ENCODE data around the gene THADA.

The THADA gene

DNA sequence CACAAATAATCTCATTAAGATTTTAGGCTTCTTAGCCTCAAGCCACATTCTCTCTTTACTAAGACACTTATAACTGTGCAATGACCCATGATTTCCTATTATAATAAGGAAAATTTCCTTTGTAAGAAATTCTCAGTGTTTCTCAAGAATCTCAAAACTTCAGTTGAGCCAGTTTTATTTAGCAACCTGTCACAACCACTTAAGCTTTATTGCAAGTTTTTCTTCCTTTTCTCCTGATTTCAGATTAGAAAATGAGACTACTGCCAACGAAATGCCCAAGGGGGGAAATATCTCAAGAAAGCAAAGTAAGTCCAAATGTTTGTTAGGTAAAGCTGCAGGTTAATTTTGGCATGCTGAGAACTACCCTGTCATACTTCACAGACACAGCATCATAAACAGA is 178.5 kb downstream of the THADA start:
- Histone ChIP-seq H3K4me3 (ENCODE audit: low read length) (no peak overlapping the region), H3K9me3 (ENCODE audit: control insufficient read depth, low read length) (no peaks in the 10 kb centered on the region), H3K9ac (ENCODE audit: low read length) (peak overlapping the region; percentile 51), H3K36me3 (ENCODE audit: control insufficient read depth, insufficient read depth, low read length, severe bottlenecking) (peaks cover 4% of the 10 kb centered on the region), H3K27me3 (replicated peaks; ENCODE audit: control insufficient read depth, insufficient read depth, low read length) (no peaks in the 10 kb centered on the region), H3K4me1 (ENCODE audit: control insufficient read depth, insufficient read depth, low read length) (peaks cover 32% of the 10 kb centered on the region)
- peak; percentile 88 for DNase-seq (ENCODE audit: low read depth)

DNA sequence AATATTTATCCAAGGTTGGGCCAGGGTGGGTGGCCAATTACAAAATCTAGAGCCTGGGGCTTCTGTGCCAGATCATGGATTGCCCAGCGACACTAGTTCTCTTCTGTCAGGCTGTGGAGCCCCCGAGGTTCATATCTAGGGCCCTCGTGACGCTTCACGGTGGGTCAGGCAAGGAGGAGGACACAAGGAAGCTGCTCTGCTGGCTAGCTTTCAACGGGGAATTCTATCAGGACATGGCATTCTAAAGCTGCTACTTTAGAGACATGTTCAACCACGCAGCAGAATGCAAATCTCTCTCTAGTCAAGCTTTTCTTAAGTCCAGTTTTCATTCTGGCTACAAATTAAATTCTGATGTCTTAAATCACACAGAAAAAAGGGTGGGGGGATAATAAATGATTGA is 180.2 kb downstream of the THADA start:
- peaks cover 38% of the 10 kb centered on the region for H3K4me1 ChIP-seq (ENCODE audit: control insufficient read depth, insufficient read depth, low read length)
- peaks cover 4% of the 10 kb centered on the region for H3K36me3 ChIP-seq (ENCODE audit: control insufficient read depth, insufficient read depth, low read length, severe bottlenecking)
- no peak overlapping the region for H3K9ac ChIP-seq (ENCODE audit: low read length)
- no peaks in the 10 kb centered on the region for H3K9me3 ChIP-seq (ENCODE audit: control insufficient read depth, low read length)
- DNase-seq (ENCODE audit: low read depth), result no peak
- no peak overlapping the region for H3K4me3 ChIP-seq (ENCODE audit: low read length)
- H3K27me3 ChIP-seq (replicated peaks; ENCODE audit: control insufficient read depth, insufficient read depth, low read length), result no peaks in the 10 kb centered on the region

DNA sequence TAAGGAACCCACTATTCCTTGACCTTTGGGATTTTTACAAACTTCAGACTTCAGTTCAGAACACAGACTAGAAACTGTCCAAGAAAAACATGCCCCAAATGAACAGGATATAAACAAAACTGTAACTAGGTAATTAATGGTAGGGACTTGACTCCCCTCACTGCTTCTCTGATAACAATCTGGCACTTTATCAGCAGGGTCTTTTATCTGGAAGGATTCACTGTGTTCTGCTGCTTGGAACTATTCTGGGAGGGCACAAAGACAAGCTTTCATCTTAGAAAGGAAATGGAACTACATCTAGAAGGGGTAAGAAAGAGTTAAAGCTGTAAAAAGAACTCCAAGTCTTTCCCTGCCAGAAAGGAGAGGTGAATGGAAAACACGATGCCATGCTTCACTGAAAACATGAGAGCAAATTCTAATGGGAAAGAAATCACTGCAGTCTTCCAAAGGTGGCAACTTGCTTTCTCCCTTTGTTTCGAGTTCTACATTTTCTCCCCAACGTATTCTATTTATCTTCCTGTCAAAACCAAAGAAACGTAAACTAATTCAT is 181.2 kb downstream of the THADA start:
- DNase-seq (ENCODE audit: low read depth), result no peak
- H3K36me3 ChIP-seq (ENCODE audit: control insufficient read depth, insufficient read depth, low read length, severe bottlenecking), result peaks cover 4% of the 10 kb centered on the region
- H3K9ac ChIP-seq (ENCODE audit: low read length), result no peak overlapping the region
- peaks cover 30% of the 10 kb centered on the region for H3K4me1 ChIP-seq (ENCODE audit: control insufficient read depth, insufficient read depth, low read length)
- H3K9me3 ChIP-seq (ENCODE audit: control insufficient read depth, low read length), result no peaks in the 10 kb centered on the region
- no peaks in the 10 kb centered on the region for H3K27me3 ChIP-seq (replicated peaks; ENCODE audit: control insufficient read depth, insufficient read depth, low read length)
- H3K4me3 ChIP-seq (ENCODE audit: low read length), result no peak overlapping the region

- Histone ChIP-seq H3K36me3 (ENCODE audit: control insufficient read depth, insufficient read depth, low read length, severe bottlenecking) (peaks cover 4% of the 10 kb centered on the region), H3K4me3 (ENCODE audit: low read length) (no peak overlapping the region), H3K9me3 (ENCODE audit: control insufficient read depth, low read length) (no peaks in the 10 kb centered on the region), H3K27me3 (replicated peaks; ENCODE audit: control insufficient read depth, insufficient read depth, low read length) (no peaks in the 10 kb centered on the region), H3K9ac (ENCODE audit: low read length) (no peak overlapping the region), H3K4me1 (ENCODE audit: control insufficient read depth, insufficient read depth, low read length) (peaks cover 30% of the 10 kb centered on the region)
- no peak for DNase-seq (ENCODE audit: low read depth)
Observed at GRCh38 chr2:43414033-43414432, 181.8 kb downstream of the THADA start.

- Histone ChIP-seq H3K9me3 (ENCODE audit: control insufficient read depth, low read length) (no peaks in the 10 kb centered on the region), H3K4me3 (ENCODE audit: low read length) (no peak overlapping the region), H3K27me3 (replicated peaks; ENCODE audit: control insufficient read depth, insufficient read depth, low read length) (no peaks in the 10 kb centered on the region), H3K4me1 (ENCODE audit: control insufficient read depth, insufficient read depth, low read length) (peaks cover 29% of the 10 kb centered on the region), H3K36me3 (ENCODE audit: control insufficient read depth, insufficient read depth, low read length, severe bottlenecking) (peaks cover 4% of the 10 kb centered on the region), H3K9ac (ENCODE audit: low read length) (no peak overlapping the region)
- no peak for DNase-seq (ENCODE audit: low read depth)
Observed at GRCh38 chr2:43412114-43412753, 183.6 kb downstream of the THADA start.

DNA sequence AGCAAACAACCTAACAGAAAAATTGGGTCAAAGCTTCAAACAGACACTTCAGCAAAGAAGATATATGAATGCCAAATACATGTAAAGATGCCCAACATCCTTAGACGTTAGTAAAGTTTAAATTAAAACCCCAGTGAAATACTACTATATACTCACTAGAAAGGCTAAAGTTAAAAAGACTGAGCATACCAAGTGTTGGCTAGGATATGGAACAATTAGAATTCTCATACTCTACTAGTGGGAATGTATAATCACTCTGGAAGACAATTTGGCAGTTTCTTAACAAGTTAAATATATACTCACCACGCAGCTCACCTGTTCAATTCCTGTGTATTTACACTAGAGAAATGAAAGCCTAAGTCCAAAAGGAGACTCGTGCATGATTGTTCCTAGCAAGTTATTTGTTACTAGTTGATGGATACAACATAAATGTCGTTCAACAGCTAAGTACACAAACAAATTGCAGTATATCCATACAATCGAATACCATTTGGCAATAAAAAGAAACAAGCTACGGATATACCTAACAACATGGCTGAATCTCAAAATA is 185.7 kb downstream of the THADA start:
- no peak for DNase-seq (ENCODE audit: low read depth)
- H3K4me3 ChIP-seq (ENCODE audit: low read length), result no peak overlapping the region
- H3K27me3 ChIP-seq (replicated peaks; ENCODE audit: control insufficient read depth, insufficient read depth, low read length), result no peaks in the 10 kb centered on the region
- H3K4me1 ChIP-seq (ENCODE audit: control insufficient read depth, insufficient read depth, low read length), result peaks cover 17% of the 10 kb centered on the region
- H3K9me3 ChIP-seq (ENCODE audit: control insufficient read depth, low read length), result no peaks in the 10 kb centered on the region
- H3K9ac ChIP-seq (ENCODE audit: low read length), result no peak overlapping the region
- peaks cover 4% of the 10 kb centered on the region for H3K36me3 ChIP-seq (ENCODE audit: control insufficient read depth, insufficient read depth, low read length, severe bottlenecking)

DNA sequence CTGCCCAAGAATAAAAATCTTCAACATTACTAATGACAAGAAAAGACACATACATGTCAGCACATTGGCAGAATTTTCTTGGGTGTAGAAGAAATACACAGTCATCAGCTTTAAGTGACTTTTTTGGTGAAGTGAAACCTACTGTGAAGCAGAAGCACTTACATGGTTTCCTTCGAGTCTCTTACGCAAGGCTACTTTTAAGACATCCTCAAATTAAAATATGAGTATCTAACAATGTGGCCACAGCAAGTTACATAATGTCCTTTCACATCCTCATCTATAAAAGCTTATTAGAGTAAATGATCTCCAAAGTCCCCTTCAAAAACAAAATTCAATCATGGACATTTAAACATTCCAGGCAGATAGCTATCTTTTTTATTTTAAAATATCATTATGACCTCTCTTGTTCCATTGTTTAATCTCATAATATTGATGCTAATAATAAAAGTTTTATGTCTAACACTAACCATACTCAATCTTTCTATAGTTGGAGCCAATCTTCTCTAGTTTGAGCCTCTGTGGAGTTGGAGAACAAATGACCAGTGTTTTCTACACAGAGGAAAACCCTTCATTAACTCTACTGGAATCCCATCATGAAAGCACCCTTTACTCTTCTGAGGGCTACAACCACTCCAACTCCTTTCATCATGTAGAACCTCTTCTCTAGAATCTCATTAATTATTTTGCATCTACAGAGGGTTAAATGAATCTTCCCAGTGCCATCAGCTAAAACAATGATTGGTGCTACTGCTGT is 187.3 kb downstream of the THADA start:
- H3K4me1 ChIP-seq (ENCODE audit: control insufficient read depth, insufficient read depth, low read length), result peaks cover 17% of the 10 kb centered on the region
- H3K9me3 ChIP-seq (ENCODE audit: control insufficient read depth, low read length), result no peaks in the 10 kb centered on the region
- no peak for DNase-seq (ENCODE audit: low read depth)
- H3K4me3 ChIP-seq (ENCODE audit: low read length), result no peak overlapping the region
- H3K27me3 ChIP-seq (replicated peaks; ENCODE audit: control insufficient read depth, insufficient read depth, low read length), result no peaks in the 10 kb centered on the region
- H3K9ac ChIP-seq (ENCODE audit: low read length), result no peak overlapping the region
- peaks cover 2% of the 10 kb centered on the region for H3K36me3 ChIP-seq (ENCODE audit: control insufficient read depth, insufficient read depth, low read length, severe bottlenecking)

- Histone ChIP-seq H3K9me3 (ENCODE audit: control insufficient read depth, low read length) (no peaks in the 10 kb centered on the region), H3K9ac (ENCODE audit: low read length) (no peak overlapping the region), H3K36me3 (ENCODE audit: control insufficient read depth, insufficient read depth, low read length, severe bottlenecking) (no peaks in the 10 kb centered on the region), H3K4me1 (ENCODE audit: control insufficient read depth, insufficient read depth, low read length) (peaks cover 17% of the 10 kb centered on the region), H3K4me3 (ENCODE audit: low read length) (no peak overlapping the region), H3K27me3 (replicated peaks; ENCODE audit: control insufficient read depth, insufficient read depth, low read length) (no peaks in the 10 kb centered on the region)
- DNase-seq (ENCODE audit: low read depth), result no peak
Observed at GRCh38 chr2:43407935-43408334, 187.9 kb downstream of the THADA start.

DNA sequence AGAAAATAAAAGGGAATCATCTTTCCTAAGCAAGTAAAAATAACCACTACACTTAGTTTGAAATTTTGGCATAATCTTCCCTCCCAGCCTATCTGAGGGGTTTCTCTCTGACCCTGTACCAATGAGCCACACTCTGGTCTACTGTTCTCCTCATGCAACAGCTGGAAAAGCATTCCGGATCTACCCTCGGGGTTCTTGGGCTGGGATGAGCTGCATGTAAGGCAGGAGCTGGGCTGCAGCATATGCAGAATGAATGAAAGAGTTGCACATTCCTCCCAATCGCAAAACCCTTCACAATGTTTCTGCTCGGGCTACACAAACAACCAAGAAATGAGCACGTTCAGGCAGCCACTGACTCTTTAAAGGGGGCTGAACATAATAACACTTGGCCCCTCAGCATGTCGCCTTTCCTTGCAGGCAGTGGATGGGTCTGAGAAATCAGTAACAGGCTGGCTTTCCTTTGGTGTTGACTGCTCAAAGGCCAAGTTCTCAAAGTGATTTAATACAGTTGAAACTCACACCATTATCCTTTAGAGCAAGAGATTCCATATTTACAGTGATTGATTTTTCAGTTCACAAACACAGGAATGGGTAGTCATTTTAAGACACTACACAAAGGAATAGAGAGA is 189.1 kb downstream of the THADA start:
- Histone ChIP-seq H3K27me3 (replicated peaks; ENCODE audit: control insufficient read depth, insufficient read depth, low read length) (no peaks in the 10 kb centered on the region), H3K36me3 (ENCODE audit: control insufficient read depth, insufficient read depth, low read length, severe bottlenecking) (no peaks in the 10 kb centered on the region), H3K4me3 (ENCODE audit: low read length) (no peak overlapping the region), H3K9ac (ENCODE audit: low read length) (no peak overlapping the region), H3K9me3 (ENCODE audit: control insufficient read depth, low read length) (no peaks in the 10 kb centered on the region), H3K4me1 (ENCODE audit: control insufficient read depth, insufficient read depth, low read length) (peaks cover 10% of the 10 kb centered on the region)
- no peak for DNase-seq (ENCODE audit: low read depth)

DNA sequence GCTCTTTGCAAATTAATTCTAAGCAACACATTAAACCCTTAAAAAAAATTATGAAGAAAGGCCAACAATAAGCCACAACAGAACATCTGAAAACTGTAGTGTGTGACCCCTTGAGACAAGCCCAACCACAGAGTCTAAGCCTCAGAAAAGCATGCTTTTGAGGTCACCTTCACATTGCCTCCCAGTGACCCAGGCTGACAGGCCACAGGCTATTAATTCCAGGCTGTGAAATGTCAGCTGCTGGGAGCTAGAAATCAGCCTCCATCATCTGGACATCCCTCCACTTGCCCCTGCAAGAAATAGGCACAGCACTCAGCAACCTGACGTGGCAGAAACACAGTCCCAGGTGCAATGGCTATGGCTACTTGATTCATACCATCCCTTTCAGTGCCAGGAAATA is 190.0 kb downstream of the THADA start:
- Histone ChIP-seq H3K4me1 (ENCODE audit: control insufficient read depth, insufficient read depth, low read length) (peaks cover 9% of the 10 kb centered on the region), H3K27me3 (replicated peaks; ENCODE audit: control insufficient read depth, insufficient read depth, low read length) (no peaks in the 10 kb centered on the region), H3K4me3 (ENCODE audit: low read length) (no peak overlapping the region), H3K9ac (ENCODE audit: low read length) (no peak overlapping the region), H3K9me3 (ENCODE audit: control insufficient read depth, low read length) (no peaks in the 10 kb centered on the region), H3K36me3 (ENCODE audit: control insufficient read depth, insufficient read depth, low read length, severe bottlenecking) (no peaks in the 10 kb centered on the region)
- DNase-seq (ENCODE audit: low read depth), result no peak

DNA sequence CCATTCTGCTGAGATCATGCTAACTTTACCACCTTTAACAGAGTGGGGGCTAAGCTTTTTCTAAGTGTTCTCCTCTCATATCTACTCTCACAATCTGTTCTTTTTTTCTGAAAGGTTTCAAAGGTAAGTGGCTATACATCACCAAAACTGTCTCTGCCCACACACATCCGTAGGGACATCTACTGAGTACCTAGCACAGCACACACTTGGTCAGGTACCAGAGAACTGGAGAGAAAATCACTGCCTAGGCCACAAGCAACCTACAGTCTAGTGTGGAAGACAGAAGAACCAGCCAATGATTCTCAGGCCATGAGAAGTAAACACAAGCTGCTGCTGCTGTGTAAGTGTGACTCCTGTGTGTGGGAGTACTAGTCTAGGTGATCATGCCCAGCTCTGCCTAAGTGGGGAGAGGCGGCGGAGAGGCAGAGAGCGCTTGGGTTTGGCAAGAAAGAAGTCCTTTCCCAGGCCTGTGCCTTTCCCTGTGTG is 193.3 kb downstream of the THADA start:
- H3K9ac ChIP-seq (ENCODE audit: low read length), result no peak overlapping the region
- no peak for DNase-seq (ENCODE audit: low read depth)
- H3K36me3 ChIP-seq (ENCODE audit: control insufficient read depth, insufficient read depth, low read length, severe bottlenecking), result peaks cover 4% of the 10 kb centered on the region
- H3K4me3 ChIP-seq (ENCODE audit: low read length), result no peak overlapping the region
- no peaks in the 10 kb centered on the region for H3K27me3 ChIP-seq (replicated peaks; ENCODE audit: control insufficient read depth, insufficient read depth, low read length)
- H3K9me3 ChIP-seq (ENCODE audit: control insufficient read depth, low read length), result no peaks in the 10 kb centered on the region
- peaks cover 16% of the 10 kb centered on the region for H3K4me1 ChIP-seq (ENCODE audit: control insufficient read depth, insufficient read depth, low read length)
